DMS153 treated with DMSO at 0.1 percent for 48 hours (cell line): ENCODE measurements around the gene GALNT15.

Experiments
- DNase-seq: peaks from one replicate; lab custom pipeline; 2025; ENCODE audit not compliant: unreplicated experiment; lab: John Stamatoyannopoulos, UW

The GALNT15 gene

DNA sequence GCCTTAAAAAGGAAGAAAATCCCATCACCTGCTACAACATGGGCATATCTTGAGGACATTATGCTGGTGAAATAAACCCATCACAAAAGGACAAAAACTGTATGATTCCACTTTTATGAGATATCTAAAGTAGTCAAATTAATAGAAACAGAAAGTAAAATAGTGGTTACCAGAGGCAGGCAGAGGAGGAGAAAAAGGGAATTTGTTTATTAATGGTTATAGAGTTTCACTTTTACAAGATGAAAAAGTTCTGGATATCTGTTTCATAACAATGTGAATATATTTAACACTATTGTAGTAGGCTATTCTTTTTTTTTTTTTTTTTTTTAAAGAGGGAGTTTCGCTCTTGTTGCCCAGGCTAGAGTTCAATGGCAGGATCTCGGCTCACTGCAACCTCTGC, 49.8 kb downstream of the GALNT15 start:
- DNase-seq = no peak

GRCh38 chr3:16227566-16227965, 53.1 kb downstream of the GALNT15 start:
- DNase-seq = no peak

DNA sequence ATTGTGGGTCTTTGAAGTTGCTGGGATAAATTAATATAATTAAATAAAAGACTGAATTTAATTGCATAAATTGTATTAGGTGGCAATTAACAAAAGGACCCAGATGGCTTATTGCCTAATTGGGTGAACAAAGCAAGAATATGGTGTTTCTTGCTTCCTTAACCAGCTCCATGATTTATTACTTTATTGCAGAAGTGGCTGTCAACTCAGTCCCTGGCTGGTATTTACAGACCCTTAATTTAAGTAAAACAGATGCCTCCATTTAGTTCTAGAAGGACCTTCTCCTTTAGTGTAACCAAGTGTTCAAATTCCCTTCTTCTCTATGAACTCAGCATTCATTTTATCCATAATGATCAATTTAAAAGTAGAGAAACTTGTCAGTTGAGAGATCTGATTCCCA, 55.2 kb downstream of the GALNT15 start:
- no peak for DNase-seq

DNA sequence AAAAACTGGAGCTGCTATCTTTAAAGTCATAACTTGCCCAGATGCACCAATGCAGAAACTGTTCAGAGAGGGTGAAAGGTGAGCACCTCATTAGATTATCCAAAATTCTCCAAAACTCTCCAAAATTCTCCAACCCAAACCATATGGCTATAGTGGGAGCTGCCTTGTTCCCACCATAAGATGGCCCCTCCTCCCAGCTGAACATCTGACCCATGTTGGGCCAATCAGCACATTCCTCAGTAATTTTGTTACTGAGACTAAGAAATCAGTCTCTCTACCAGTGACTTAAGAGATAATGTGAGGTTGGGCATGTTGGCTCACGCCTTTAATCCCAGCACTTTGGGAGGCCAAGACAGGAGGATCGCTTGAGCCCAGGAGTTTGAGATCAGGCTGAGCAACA, 57.5 kb downstream of the GALNT15 start:
- DNase-seq = no peak

- DNase-seq = no peak
Measured at GRCh38 chr3:16233806-16234205, 59.3 kb downstream of the GALNT15 start.

GRCh38 chr3:16234281-16234680, 59.8 kb downstream of the GALNT15 start:
- DNase-seq = no peak

DNA sequence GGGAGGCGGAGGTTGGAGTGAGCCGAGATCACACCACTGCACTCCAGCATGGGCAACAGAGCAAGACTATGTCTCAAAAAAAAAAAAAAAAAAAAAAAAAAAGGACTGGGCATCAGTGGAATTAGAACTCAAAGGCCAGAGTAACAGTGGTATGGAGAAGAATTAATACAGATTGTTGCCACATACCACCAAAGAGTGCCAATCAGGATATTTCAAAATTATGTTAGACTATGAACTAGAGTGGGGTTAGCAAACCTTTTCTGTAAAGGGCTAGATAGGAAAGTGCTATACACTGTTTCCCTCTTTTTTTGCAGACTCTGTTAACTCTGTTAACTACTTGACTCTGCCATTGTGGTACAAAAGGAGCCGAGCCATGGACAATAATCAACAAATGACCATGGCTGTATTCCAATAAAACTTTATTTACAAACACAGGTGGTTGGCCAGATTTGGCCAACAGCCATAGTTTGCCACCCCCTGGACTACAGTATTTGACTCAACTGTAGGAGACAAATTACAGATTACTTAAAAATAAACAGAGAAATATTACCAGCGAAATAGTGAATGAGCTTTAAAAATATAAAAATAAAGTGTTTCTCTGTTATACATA, 61.7 kb downstream of the GALNT15 start:
- no peak for DNase-seq

- no peak for DNase-seq
Measured at GRCh38 chr3:16236856-16237393, 62.4 kb downstream of the GALNT15 start.

DNA sequence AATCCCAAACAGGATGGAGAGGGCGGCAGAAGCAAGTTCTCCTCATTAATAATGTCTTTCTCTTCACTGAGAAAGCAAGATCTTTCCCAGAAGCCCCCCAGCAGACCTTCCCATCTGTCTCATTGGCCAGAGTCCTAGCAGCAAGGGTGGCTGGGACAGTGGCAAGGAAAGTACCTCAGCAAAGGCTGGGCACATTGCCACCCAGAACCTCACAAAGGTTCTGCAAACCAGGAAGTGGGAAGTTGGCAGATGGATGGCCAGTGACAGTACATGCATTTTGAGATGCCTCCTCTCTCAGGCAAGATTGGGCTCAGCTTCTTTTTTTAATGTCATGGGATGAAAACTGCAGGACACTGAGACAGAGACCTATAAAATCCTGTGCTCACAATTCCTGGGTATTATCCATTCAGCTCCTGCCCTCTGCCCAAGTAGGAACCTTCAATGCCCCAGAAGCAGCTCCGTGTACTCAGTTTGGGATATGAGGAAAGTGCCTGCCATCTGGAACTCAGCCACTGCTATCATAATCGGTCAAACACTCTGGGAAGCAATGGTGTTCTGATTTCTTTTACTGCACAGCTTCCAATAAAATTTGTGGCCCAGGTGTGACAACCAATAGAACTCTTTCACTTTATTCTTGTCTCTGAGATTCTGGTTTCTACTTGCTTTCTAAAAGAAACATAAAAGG, 64.7 kb downstream of the GALNT15 start:
- DNase-seq = no peak

DNA sequence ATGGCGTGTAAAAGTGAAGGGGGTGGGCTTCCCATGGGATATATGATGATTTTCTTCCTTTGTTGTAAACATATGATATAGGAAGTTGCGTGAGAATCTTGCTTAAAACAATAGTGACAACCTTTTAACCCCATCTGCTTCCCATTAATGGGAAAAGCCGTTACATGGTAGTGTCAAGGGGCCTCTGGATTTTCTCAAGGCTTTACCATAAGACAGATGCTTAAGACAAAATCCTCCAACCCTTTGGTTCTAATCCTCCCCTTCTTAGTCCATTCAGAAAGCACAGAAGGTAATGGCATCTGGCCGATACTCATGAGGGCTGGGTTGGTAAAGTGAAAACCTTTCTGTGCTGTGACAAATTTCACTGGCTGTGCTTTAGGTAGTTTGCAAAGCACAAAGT, 65.3 kb downstream of the GALNT15 start:
- DNase-seq = no peak

DNA sequence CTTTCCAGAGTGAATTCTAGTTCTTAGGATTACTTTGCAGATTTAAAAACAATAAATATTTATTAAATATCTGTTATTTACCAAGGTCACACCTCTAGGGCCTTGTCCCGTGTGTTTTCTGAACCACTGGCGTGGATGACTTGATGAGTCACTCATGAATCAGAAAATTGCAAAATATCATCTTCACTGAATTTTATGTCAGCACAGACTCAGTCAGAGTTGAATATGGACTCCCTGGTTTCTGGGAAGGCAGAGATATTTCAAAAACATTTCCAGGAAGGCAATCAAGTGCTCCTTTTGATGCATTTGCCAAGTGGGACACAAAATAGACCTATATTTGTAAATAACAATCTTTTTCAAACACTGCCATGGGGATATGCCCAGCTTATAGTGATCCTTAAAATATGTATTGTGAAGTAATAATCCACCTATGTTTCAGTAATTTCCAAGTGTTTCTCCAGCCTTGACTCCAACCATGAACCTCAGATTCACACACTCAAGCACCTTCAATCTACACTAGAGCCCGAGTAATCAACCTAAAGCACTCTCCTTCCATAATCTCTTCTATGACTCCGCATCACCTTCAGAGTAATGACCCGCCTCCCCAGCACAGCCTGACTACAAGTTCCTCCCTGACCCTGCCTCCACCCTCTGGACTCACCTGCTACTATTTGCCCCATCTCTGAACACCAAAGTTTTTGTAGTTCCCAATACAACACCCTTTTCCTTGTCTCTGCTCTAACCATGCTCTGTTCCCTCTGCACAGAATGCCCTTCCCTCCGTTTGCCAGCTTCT, 65.9 kb downstream of the GALNT15 start:
- DNase-seq = no peak

DNA sequence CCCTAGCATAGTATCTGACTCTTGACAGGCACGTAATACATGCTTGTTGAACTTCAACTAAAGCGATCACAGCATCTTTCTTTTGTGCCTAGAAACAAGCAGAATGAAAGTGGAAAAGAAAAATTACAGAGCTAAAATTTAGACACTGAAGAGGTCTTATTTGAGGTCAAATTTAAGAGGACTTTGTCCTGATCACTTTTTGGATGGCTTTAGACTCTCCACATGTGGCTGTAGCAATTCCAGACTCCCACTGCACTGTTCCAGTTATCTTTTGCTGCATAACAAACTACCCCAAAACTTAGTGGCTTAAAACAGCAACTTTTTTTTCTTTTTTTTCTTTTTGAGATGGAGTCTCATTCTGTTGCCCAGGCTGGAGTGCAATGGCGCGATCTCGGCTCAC, 66.7 kb downstream of the GALNT15 start:
- no peak for DNase-seq

- no peak for DNase-seq
Measured at GRCh38 chr3:16242177-16242576, 67.7 kb downstream of the GALNT15 start.

- DNase-seq = no peak
Measured at GRCh38 chr3:16243706-16244490, 69.4 kb downstream of the GALNT15 start.

DNA sequence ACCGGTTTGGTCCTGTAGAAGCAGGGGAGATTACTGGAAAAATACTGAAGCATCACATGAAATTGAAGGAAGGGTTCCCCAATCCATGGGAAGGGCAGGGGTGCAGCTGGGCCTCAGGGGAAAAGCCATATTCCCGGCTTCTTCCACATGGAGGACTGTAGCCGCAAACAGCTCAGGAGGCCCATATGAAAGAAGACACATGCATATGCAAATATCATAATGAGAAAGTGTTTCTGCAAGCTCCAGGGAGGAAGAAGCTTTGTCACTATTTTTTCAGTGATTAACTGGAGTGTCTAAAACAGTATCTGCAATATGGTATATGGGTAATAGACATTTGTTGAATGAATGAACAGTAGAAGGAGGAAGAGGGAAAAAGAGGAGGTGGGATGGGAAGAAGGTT, 71.1 kb downstream of the GALNT15 start:
- no peak for DNase-seq

DNA sequence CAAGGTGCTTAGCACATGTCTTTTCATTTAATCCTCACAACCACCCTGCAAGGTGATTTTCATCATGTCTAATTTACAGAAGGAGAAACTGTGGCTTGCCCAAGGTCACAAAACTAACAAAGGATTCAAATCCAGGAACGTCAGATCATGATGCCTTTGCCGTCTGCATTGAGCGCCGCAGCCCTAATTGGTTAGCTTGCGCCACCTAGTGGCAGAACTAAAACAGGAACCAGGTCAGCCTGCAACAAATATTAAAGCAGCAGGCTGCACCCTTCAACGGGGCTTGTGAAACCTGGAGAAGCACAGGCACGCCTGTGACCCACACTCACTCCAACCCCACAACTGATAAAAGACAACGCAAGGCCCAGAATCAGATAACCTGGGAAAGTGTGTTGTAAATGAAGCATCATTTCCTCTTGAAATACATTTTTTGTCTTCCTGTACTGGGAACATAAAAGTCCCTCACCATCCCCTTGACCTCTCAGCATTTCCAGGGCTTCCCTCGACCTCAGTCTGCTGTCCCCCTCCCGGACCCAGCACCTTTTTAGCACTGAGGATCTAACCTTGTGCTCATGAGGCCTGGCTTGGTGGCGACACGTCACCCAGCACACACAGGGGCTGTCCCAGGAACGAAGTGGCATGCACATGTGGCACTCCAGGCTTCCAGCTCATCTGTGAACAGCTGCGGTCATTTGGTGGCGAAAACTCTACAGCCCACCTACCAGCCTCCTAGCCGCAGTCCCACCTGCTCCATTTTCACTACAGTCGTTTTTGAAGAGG, 73.0 kb downstream of the GALNT15 start:
- DNase-seq = peak; percentile 59

- DNase-seq = no peak
Measured at GRCh38 chr3:16248556-16248955, 74.1 kb downstream of the GALNT15 start.

GRCh38 chr3:16249336-16249735, 74.9 kb downstream of the GALNT15 start:
- no peak for DNase-seq

DNA sequence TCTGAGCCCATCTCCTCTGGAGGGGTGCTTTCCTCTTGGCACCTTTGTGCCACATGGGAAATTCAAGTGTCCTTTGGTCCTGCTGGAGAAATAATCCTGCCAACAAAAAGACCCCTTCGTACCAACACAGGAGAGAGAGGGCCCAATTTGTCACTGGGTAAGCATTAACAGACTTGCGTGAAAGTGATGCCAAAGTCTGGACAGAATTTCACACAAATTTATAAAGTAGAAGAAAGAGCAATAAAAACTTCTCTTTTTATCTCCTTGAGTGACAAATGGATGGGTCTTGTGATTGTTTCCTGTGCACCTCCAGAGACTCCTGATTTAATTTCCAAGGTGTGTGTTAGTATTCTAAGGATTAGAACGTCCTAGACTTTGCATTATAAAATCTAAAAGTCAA, 75.4 kb downstream of the GALNT15 start:
- no peak for DNase-seq

GRCh38 chr3:16251316-16252085, 77.0 kb downstream of the GALNT15 start:
- no peak for DNase-seq
